ENCODE measurements around the gene SLC12A8.

- TF ChIP-seq CTCF (conservative IDR thresholded peaks at IDR 0.05) (no peak), EZH2 (IDR thresholded peaks at IDR 0.05; ENCODE audit: low read depth) (no peak)
These were observed 19.3 kb upstream of the SLC12A8 start for GRCh38 chr3:125231895-125232294.

Measured in PC-9 (cell line).